ENCODE measurements around the gene BPIFA2.

The BPIFA2 gene

GRCh38 chr20:33158637-33159385 is 9.1 kb upstream of the BPIFA2 start:
- H3K4me3 ChIP-seq (ENCODE audit: low read depth, low read length): no peak overlapping the region
- in situ Hi-C loops (cut with HindIII; ENCODE audit: low sequenced_read_pairs): no loop called here
- TF ChIP-seq CTCF (IDR thresholded peaks at IDR 0.05; ENCODE audit: low read depth, low read length): no peak
- no peak for DNase-seq (ENCODE audit: low read depth, low spot score)

- no peak overlapping the region for H3K4me3 ChIP-seq (ENCODE audit: low read depth, low read length)
- in situ Hi-C loops (cut with HindIII; ENCODE audit: low sequenced_read_pairs): no loop called here
- no peak for TF ChIP-seq CTCF (IDR thresholded peaks at IDR 0.05; ENCODE audit: low read depth, low read length)
- DNase-seq (ENCODE audit: low read depth, low spot score): no peak
Measured at GRCh38 chr20:33159713-33160112, 8.2 kb upstream of the BPIFA2 start.

- in situ Hi-C loops (cut with HindIII; ENCODE audit: low sequenced_read_pairs): no loop called here
- no peak for DNase-seq (ENCODE audit: low read depth, low spot score)
- H3K4me3 ChIP-seq (ENCODE audit: low read depth, low read length): no peak overlapping the region
- TF ChIP-seq CTCF (IDR thresholded peaks at IDR 0.05; ENCODE audit: low read depth, low read length): no peak
Measured at GRCh38 chr20:33160681-33161080, 7.3 kb upstream of the BPIFA2 start.

GRCh38 chr20:33162313-33162712 is 5.6 kb upstream of the BPIFA2 start:
- no peak for DNase-seq (ENCODE audit: low read depth, low spot score)
- H3K4me3 ChIP-seq (ENCODE audit: low read depth, low read length): no peak overlapping the region
- in situ Hi-C loops (cut with HindIII; ENCODE audit: low sequenced_read_pairs): no loop called here
- TF ChIP-seq CTCF (IDR thresholded peaks at IDR 0.05; ENCODE audit: low read depth, low read length): no peak

GRCh38 chr20:33162753-33163152 is 5.2 kb upstream of the BPIFA2 start:
- H3K4me3 ChIP-seq (ENCODE audit: low read depth, low read length): no peak overlapping the region
- in situ Hi-C loops (cut with HindIII; ENCODE audit: low sequenced_read_pairs): no loop called here
- no peak for TF ChIP-seq CTCF (IDR thresholded peaks at IDR 0.05; ENCODE audit: low read depth, low read length)
- DNase-seq (ENCODE audit: low read depth, low spot score): no peak

- no peak for TF ChIP-seq CTCF (IDR thresholded peaks at IDR 0.05; ENCODE audit: low read depth, low read length)
- in situ Hi-C loops (cut with HindIII; ENCODE audit: low sequenced_read_pairs): no loop called here
- H3K4me3 ChIP-seq (ENCODE audit: low read depth, low read length): no peak overlapping the region
- no peak for DNase-seq (ENCODE audit: low read depth, low spot score)
Measured at GRCh38 chr20:33163856-33164762, 3.9 kb upstream of the BPIFA2 start.

All from astrocyte of the spinal cord (primary cell).